GM04504 (cell line): ENCODE measurements around the gene INTS6L.

ENCODE experiments used
- DNase-seq: peaks from one replicate; pipeline ENCODE4 v3.0.0-alpha.2; 2012; ENCODE audit warnings: low read depth

The INTS6L gene, protein sequence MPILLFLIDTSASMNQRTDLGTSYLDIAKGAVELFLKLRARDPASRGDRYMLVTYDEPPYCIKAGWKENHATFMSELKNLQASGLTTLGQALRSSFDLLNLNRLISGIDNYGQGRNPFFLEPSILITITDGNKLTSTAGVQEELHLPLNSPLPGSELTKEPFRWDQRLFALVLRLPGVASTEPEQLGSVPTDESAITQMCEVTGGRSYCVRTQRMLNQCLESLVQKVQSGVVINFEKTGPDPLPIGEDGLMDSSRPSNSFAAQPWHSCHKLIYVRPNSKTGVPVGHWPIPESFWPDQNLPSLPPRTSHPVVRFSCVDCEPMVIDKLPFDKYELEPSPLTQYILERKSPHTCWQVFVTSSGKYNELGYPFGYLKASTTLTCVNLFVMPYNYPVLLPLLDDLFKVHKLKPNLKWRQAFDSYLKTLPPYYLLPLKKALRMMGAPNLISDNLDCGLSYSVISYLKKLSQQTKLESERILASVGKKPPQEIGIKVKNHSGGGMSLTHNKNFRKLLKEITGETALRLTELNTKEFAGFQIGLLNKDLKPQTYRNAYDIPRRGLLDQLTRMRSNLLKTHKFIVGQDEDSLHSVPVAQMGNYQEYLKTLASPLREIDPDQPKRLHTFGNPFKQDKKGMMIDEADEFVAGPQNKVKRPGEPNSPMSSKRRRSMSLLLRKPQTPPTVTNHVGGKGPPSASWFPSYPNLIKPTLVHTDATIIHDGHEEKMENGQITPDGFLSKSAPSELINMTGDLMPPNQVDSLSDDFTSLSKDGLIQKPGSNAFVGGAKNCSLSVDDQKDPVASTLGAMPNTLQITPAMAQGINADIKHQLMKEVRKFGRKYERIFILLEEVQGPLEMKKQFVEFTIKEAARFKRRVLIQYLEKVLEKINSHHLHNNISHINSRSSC

DNA sequence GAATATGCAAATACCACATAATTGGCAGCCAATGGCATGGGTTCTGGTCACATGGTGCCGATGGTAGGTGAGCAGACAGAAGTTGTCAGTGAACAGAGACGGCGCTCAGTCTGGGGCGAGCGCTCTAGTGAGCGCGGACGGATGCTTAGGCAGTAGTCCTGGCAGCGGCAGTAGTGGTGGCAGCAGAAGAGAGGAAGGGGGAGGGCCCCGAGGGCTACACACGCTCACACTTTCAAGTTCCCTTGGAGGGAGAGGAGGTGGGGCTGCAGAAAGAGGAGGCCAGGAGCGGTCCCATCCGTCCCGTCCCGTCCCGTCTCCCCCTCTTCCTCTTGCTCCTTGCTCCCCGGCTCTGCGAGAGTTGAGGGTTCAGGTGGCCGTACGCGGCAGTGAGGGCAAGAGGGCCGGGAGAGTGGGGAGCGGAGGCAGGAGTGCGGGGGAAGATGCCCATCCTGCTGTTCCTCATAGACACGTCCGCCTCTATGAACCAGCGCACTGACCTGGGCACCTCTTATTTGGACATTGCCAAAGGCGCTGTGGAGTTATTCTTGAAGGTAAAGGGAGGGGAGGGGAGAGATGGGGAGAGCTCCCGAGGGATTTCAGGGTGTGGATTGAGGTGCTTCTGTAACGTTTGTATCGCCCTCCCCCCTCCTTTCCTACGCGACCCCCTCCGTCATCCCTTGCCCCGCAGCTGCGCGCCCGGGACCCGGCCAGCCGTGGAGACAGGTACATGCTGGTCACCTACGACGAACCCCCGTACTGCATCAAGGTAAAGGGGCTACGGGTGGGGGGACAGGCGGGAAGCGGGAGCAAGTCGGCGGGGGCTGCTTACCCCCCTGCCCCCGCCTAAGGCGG lies at the start of gene INTS6L:
Gene INTS6L (plus strand): TSS at position 108 of the 852 bp plus-strand sequence. CDS start 333 bp downstream, at position 441.
- peak; percentile 59 for DNase-seq

DNA sequence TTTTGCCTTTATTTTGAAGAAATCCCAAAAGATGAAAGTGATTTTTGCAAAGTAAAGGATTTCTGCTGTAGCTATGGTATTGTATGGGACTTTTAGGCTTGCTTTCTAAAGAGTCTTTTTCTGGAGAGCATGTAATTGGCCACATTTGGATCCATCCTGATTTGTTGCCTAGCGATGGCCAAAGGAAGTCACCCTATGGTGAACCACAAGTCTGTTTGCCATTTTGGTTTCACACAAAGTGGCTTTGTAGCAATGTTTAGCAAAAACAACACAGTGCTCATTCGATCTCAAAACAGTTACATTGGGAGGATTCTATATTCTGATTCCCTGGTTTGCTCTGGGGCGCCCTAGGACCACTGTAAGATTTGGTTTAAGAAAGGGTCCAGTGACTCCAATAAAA lies 44.1 kb upstream of the INTS6L start:
- no peak for DNase-seq

DNA sequence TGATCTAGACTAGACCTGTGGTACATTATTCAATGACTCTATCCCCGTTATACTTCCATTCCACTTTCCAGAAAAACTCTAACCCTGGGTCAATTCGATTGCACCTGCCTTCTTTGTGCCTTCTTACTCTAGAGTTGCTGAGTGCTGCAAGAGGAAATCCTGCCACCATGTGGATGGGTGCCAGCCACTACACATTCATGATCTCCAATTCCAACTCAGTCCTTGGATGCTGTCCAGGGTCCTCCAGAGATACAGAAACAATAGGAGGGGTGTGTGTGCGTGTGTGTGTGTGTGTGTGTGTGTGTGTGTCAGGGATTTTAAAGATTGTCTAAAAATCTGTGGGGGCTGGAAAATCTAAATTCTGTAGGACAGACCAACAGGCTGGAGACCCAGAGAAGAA lies 42.9 kb upstream of the INTS6L start:
- peak; percentile 10 for DNase-seq

DNA sequence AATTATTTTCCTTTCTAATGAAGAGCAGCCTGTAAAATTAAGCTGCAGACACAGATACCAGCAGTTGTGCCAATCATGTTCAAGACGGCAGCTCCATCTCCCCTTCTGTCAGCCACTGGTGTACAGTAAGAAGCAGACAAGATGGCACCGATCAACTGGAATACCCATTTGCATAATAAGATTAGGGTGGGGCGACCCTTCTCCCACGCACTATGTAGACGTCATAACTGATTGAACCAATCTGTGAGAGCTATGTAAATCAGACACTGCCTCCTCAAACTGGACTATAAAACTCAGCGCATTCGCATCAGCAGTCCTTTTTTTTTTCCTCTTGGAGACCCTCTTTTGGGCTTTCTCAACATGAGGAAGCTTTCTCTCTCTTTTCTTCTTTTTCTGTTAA lies 40.4 kb upstream of the INTS6L start:
- DNase-seq, result no peak

DNA sequence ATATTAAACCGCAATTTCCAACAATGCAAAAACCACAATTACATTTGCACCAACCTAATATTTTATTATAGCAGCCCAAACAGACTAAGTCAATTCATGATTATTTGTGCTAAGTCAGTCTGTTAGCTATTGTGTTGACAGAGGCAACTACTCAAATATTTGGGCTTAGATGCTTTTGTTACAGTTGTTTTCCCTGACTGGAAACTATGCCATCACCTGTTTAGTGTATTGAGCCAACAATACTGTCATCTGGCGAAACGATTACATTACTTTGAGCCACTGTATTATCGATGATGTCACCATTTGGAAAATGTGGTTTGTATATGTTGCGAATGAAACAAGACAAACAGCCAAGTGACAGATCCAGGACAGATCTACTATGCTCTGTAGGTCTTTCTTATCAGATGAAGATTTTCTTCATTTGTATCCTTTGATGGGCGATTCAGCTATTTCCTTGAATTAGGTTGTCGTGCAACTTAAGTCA lies 38.7 kb upstream of the INTS6L start:
- DNase-seq, result no peak

DNA sequence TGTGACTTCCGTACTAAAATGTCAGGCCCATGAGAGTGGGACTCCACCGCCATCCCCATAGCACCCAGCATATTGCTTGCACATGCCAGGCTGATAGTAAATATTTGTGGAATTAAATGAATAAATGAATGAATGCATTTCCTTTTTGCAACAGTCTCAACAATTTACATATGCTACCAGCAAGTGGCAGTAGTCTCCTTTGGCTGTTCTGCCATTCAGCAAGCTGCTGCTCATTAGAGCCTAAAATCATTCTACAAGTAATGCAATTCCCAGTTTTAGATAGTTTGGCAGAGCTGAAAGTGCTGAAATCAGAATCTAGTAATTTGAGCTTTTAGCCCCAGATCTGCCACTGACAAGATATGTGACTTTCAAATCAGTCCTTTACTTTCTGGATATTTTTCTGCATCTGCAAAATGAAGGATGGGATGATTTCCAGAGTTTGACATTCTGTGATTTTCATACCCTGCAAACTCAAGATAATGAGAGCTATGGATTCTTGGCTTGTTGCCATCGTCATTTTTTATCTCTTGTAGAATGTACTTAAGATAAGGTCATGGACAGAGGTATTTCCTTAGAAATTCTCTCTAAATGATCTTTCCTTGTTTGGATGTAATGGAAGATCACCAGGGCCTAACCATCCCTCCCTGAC lies 35.7 kb upstream of the INTS6L start:
- peak; percentile 12 for DNase-seq

DNA sequence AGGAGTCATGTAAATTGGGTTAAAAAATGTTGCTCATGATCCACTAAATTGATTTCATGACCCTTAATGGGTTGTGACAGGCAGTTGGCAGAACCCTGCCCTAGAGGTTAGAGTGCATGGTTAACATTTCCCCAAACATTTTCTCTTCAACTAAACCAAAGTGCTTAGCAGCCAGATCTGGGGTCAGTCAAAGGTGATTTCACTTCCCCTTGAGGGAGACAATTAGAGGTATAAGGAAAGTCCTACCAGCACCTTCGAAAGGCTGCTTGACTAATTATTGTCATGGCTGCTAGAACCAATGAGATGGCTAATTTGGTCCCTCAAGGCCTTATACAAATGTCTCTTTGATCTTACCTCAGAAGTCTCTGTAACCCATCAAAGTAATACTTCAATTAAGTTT lies 30.9 kb upstream of the INTS6L start:
- no peak for DNase-seq

DNA sequence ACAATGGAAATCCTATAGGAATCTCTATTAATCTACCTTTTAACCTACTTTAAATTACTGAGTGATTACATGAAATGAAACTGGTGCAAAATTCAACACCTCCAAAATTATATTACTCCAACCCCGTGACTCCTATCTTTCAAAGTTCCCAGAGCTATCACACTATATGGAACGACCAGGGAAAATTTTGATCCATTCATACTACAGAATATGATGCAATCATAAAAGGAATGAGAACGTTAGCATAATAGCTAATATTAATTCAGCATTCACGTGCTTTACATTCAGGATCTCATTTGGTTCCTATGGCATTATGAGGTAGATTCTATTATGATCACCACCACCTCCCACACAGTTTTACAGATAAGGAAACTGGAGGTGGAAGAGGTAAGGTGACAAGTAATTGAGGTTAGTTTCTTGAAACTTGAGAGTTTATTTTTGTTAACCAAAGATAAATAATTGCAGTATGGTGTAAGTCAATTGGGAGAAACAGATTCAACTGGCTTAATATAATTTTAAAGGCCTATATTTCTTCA lies 29.4 kb upstream of the INTS6L start:
- DNase-seq, result no peak

DNA sequence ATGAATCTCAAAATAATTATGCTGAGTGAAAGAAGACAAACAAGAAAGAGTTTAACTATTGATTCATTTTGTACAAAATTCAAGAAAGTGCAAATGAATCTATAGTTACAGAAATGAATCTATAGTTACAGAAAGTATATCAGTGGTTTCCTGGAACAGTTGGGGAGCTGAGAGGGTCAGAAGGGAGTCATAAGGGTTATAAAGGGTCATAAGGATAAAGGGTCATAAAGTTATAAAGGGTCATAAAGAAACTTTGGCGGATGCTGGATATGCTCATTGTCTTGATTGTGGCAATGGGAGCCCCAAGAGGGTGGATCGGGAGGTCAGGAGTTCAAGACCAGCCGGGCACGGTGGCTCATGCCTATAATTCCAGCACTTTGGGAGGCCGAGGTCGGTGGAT lies 26.0 kb upstream of the INTS6L start:
- DNase-seq, result no peak

DNA sequence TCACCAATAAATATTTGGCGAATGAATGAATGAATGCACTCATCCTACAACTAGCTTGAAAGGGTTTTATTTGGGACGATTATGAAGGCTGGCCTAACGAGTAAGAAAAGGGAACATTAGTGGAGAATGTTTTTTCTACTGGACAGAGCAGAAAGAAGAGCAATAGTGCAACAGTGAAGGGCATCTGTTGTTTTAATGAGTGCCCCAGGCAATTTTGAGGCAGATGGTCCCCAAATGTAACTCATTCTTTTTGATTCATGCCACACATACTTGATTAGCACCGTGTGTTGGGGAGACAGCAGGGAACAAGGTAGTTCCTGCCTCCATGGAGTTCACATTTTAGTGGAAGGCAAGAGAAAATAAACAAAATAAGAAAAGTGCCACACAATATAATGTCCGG lies 22.7 kb upstream of the INTS6L start:
- DNase-seq, result no peak

DNA sequence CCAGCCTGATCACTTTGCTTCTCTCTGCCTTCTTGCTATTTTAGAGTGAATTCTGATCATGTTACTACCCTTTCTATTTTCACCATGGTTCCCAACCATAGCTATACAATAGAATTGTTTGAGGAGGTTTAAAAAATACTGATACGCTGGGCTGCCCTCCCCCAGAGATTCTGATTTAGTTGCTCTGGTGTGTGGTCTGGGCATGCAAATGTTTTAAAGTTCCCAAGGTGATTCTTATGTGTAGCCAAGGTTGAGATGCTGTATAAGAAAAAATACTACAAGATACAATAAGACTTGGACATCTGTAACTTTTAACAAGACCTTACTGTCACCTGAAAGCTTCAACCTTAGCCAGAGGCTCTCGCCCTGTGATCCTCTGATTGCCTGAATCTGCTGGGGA lies 22.2 kb upstream of the INTS6L start:
- no peak for DNase-seq

DNA sequence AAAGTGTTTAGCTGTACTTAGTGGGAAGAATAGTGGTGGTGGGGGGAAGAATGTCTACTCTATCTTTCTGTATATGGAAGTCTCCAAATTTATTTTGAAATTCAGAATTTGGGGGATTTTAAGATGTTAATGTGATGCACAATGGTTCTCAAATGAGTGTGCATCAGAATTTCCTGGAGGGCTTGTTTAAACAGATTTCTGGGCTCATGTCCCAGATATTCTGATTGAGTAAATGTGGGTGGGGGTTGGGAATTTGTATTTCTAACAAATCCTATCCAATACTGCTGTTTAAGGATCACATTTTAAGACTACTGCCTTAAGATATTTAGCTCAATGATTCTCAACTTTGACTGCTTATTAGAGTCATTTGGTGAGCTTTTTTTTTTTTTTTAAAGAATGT lies 15.1 kb upstream of the INTS6L start:
- DNase-seq, result no peak

DNA sequence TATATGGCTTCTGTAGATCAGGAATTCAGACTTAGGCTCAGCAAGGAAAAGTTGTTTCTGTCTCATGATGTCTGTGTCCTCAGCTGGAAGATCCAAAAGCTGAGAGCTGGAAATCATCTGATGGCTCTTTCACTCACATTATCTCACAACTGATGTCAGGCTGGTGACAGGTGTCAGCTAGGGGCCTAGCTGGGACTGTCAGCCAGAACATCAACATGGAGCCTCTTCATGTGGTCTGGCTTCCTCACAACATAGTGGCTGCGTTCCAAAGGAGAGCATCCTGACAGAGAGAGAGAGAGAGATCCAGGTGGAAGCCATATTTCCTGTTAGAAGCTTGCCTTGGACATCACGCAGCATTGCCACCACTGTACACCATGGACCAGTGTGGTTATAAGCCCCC lies 10.6 kb upstream of the INTS6L start:
- DNase-seq, result no peak

DNA sequence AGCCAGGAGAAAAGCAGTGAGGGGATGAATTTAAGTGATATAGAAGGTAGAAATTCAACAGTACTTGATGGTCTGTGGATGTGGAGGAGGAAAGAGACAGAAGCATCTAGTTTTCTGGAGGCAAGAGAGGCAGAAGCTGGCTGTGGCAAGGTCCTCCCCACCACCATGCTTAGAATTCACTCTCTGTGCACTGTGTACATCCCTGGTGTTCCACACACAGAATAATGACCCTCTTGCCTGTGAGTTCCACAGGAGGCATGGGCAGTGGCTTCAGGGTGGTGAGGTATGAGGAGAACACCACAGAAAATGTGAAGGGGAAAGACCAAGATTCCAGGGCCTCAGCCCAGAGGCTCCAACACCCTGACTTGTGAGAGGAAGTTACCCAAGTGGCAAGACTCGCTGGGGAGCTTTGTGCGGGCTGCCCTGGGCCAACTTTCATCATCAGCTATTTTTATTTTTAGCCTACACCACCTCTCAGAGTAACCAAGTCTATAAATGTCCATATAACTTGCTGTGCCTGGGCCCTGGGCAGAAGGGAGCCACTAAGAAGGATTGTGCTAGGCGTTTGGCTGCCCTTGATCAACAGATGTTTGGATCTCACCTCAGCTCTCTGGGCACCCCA lies 7.8 kb upstream of the INTS6L start:
- DNase-seq, result no peak

DNA sequence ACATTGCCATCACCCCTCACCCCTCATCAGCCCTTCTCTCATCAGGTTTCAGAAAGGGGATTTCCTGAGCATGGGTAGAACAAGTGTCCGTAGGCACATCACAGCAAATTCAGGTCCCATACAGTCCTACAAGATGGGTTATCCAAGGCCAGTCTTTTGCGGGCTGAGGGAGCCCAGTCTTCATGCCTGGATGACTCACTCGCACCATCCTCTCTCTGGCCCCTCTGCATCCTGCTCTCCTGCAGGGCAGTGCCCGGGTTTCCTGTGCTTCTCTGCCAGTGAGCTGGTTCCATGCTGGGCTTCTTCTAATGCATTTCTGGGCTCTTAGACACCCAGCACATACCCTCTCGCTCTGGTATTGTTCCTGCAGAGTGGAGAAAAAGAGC lies 7.3 kb upstream of the INTS6L start:
- DNase-seq, result no peak

DNA sequence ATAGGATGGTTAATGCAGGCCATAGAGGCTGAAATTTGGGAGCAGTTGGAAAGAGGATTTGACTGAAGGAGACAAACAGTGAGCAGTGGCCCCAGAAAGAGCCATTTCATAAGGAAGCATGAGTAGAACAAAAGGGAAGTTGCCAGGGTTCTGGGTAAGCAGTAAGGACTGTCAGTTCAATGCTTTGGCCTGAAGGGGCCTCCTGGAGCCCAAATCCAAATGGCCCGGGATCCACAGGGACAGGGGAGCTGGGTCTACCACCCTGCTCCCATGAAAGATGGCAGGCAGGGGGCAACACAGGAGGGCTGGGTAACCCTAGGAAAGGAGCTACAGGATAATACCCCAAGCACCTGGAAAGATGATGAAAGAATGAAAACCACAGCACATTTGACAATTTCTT lies 4.1 kb upstream of the INTS6L start:
- DNase-seq, result no peak

DNA sequence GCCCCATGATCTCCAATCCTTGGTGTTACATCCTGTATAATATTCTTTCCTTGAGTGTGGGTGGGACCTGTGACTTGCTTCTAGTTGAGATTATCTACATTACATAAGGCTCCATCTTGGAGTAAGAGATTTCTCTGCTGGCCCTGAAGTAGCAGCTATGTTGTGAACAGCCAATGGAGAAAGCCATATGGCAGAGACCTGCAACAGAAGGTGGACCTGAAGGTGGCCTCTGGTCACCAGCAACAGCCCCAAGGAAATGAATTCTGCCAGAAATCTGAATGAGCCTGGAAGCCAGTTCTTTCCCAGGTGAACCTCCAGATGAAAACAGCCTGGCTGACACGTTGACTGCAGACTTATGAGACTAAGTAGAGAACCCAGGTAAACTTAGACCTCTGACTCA lies 2.3 kb upstream of the INTS6L start:
- DNase-seq, result no peak

DNA sequence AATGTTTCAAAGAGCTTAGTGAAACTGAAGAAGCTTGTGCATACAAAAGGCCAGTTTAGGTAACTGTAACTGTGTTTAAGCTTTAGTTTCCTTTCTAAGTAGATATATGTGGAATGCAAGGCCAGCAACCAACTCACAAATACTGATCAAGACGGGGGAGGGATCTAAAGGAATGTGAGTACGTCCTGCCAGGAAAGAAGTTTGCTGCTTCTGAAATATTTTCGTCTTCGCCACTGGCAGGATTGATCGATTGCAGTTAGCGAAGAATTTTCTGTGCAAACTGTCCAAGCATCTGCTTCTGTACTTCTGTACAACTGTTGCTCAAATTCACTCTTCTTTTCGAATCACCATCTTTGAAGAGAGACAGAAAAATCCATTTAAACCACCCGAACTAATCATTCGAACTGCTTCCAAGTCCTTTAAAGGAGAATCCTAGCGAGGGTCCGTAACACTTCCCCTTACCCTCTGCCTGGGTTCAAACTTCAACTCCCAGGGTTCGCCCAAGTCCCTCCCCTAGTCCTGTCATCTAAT lies 373 bp upstream of the INTS6L start:
- no peak for DNase-seq

DNA sequence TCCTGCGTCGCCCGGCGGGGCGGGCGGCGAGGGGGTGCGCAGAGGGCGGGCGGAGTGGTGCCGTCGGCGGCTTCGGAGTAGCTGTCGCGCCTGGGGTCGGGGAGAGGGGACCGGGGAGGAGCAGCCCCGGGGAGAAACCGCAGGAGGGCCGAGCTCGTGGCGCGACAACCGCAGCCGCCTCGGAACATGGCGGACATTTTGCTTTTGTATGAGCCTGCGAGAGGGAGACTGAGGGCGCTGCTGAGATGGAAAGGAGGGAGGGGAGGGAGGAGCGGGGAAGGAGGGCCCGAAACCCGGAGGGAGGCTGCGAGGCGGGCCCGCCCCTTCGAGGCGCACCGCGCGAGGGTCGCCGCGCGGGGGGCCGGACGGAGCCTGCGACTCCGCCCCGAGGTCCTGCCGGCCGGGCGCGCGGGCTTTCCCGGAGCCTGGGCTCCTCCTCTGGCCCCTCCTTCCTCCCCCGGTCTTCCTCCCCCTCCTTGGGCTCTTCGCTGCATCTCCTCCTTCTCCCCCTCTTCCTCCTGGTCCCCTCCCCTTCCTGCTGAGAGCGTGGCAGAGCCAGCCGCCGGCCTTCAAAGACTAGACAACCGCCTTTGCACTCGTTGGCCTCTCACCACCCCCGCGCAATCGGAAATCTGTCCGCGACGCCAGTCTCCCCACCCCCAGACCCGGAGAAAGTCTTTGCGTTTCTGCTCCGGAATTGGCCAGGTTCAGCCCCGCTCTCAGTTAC lies 1.1 kb downstream of the INTS6L start:
- DNase-seq, result peak; percentile 71

DNA sequence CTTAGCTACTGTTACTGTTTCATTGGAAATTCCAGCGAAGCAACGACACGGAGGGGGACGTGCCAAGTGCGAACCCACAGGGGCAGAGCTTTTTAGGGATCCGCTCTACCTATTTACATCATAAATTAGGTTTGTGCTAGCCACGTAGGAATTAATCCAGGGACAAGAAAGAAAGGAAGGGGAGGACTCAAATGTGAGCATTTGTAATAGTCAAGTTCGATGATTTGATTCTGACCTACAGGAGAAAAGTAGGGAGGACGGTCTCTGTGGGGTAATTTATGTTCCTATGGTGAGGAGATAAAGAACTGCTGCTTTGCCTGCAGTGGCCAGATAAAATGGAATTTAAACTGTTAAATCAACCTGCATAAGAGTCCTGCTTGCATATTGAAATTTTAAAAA lies 1.7 kb downstream of the INTS6L start:
- DNase-seq, result no peak
